GM12878 (cell line): ENCODE measurements around the gene GCDH. TPM values are rescaled to one million over a fixed set of nuclear protein-coding genes. Genes with fewer than 3 reads are reported as not detected.

Experiments used
- ATAC-seq: fragments of 200-7000 bp; cut with Tn5 transposase; 3 replicates; pipeline ENCODE4 v1.9.1; 2020; ENCODE audit warnings: mild to moderate bottlenecking, moderate library complexity
- BruUV-seq: library from RNA; stranded (reverse); fragments of 400-500 nt; replicated peaks from 2 replicates; lab custom pipeline; 2021; lab: Mats Ljungman, UMichigan
- CTCF ChIA-PET: fragments of 300-600 bp; sonication (Branson Sonifier 250); formaldehyde crosslinking; extraction: SDS; loops from one replicate; lab custom pipeline; 2021; ENCODE audit warnings: inconsistent platforms; lab: Yijun Ruan, JAX
- POLR2A ChIA-PET: fragments of 350-600 bp; formaldehyde crosslinking; extraction: SDS; loops from one replicate; lab custom pipeline; 2021; ENCODE audit warnings: inconsistent platforms; lab: Charles Lee
- RAD21 ChIA-PET: fragments of 300-600 bp; sonication (Branson Sonifier 250); formaldehyde crosslinking; loops from one replicate; lab custom pipeline; 2023; ENCODE audit warnings: antibody characterized with exemption; ENCODE audit not compliant: unreplicated experiment; lab: Charles Lee
- SMC1A ChIA-PET: fragments of 300-600 bp; sonication (Branson Sonifier 250); formaldehyde crosslinking; loops from one replicate; lab custom pipeline; 2023; ENCODE audit not compliant: unreplicated experiment, uncharacterized antibody; lab: Charles Lee
- DNase-seq: peaks from one replicate; pipeline ENCODE4 v3.0.0-alpha.2; 2011; ENCODE audit warnings: low read depth, low spot score
- FAIRE-seq: peaks from 3 replicates; lab custom pipeline; 2011; peaks lifted over from hg19 to GRCh38; lab: Jason Lieb, UNC
- H2AFZ ChIP-seq: 2 replicates; pipeline ENCODE4 v1.6.0; 2011; ENCODE audit warnings: low read depth, low read length, control low read depth; ENCODE audit not compliant: control insufficient read depth
- H3K27ac ChIP-seq: 2 replicates; pipeline ENCODE4 v1.5.1; 2011; ENCODE audit warnings: control low read depth; ENCODE audit not compliant: control insufficient read depth, insufficient read depth
- H3K27me3 ChIP-seq, 2 experiments: replicated peaks in 1 of 2; 2 replicates each; pipeline versions ENCODE4 v1.6.0 to v1.6.1; 2011; ENCODE audit warnings: low read length in 1 of 2; ENCODE audit not compliant: control insufficient read depth in 2 of 2, insufficient read depth in 2 of 2
- H3K36me3 ChIP-seq, 2 experiments: 2 replicates each; pipeline ENCODE4 v1.5.1; 2011; ENCODE audit warnings: low read length in 1 of 2; ENCODE audit not compliant: control insufficient read depth in 2 of 2, insufficient read depth in 2 of 2
- H3K4me1 ChIP-seq: 2 replicates; pipeline ENCODE4 v1.6.1; 2011; ENCODE audit warnings: mild to moderate bottlenecking, low read length, moderate library complexity, mixed read lengths; ENCODE audit not compliant: control insufficient read depth, insufficient read depth
- H3K4me2 ChIP-seq: 2 replicates; pipeline ENCODE4 v1.6.0; 2011; ENCODE audit warnings: control low read depth; ENCODE audit not compliant: control insufficient read depth, insufficient read depth
- H3K4me3 ChIP-seq: fragments of 200-600 bp; sonication (generic); 2 replicates; pipeline ENCODE4 v1.5.1; 2016
- H3K79me2 ChIP-seq: 2 replicates; pipeline ENCODE4 v1.6.0; 2011; ENCODE audit warnings: low read length; ENCODE audit not compliant: control insufficient read depth, insufficient read depth
- H3K9ac ChIP-seq: 2 replicates; pipeline ENCODE4 v1.8.0; 2011; ENCODE audit warnings: low read length, control low read depth, mixed read lengths; ENCODE audit not compliant: control insufficient read depth, insufficient read depth
- H3K9me3 ChIP-seq: replicated peaks from 3 replicates; pipeline ENCODE4 v1.5.1; 2011; ENCODE audit warnings: mild to moderate bottlenecking, low read length; ENCODE audit not compliant: control insufficient read depth, insufficient read depth
- H4K20me1 ChIP-seq: 2 replicates; pipeline ENCODE4 v1.6.0; 2011; ENCODE audit not compliant: control insufficient read depth, insufficient read depth
- ASH2L ChIP-seq: fragments of 300-600, 200-600 bp; sonication (generic); IDR thresholded peaks from 2 replicates; pipeline ENCODE4 v1.6.1; 2017; ENCODE audit warnings: low read depth, mild to moderate bottlenecking, borderline replicate concordance
- ATF2 ChIP-seq: IDR thresholded peaks from 2 replicates; pipeline ENCODE4 v1.6.1; 2012; ENCODE audit warnings: low read length, inconsistent platforms
- E4F1 ChIP-seq: fragments of 450-650 bp; IDR thresholded peaks from 2 replicates; pipeline ENCODE4 v1.6.1; 2018; ENCODE audit warnings: borderline replicate concordance, mild to moderate bottlenecking; ENCODE audit not compliant: partially characterized antibody
- ESRRA ChIP-seq: IDR thresholded peaks from 2 replicates; pipeline ENCODE4 v1.6.1; 2012; ENCODE audit warnings: mild to moderate bottlenecking, low read length, improper control_type of control experiment
- HSF1 ChIP-seq: fragments of 150-350 bp; IDR thresholded peaks from 2 replicates; pipeline ENCODE4 v1.6.1; 2014; ENCODE audit warnings: mild to moderate bottlenecking, low read depth, low read length
- IKZF2 ChIP-seq, 2 experiments: fragments of 450-650 bp; IDR thresholded peaks; 2 replicates each; pipeline ENCODE4 v1.6.1; 2017; ENCODE audit warnings: mild to moderate bottlenecking in 2 of 2, moderate library complexity in 2 of 2
- MAX ChIP-seq: IDR thresholded peaks from 2 replicates; pipeline ENCODE4 v1.6.1; 2012; ENCODE audit warnings: low read depth, low read length, improper control_type of control experiment
- MYB ChIP-seq: fragments of 150-350 bp; IDR thresholded peaks from 2 replicates; pipeline ENCODE4 v1.6.1; 2014; ENCODE audit warnings: mild to moderate bottlenecking, low read depth, low read length, borderline replicate concordance
- NFXL1 ChIP-seq: fragments of 450-650 bp; IDR thresholded peaks from 2 replicates; pipeline ENCODE4 v1.6.1; 2017; ENCODE audit warnings: antibody characterized with exemption, mild to moderate bottlenecking, borderline replicate concordance
- NR2C2 ChIP-seq: IDR thresholded peaks from 2 replicates; pipeline ENCODE4 v1.6.1; 2011; ENCODE audit warnings: borderline replicate concordance, low read depth; ENCODE audit not compliant: control insufficient read depth, insufficient read length
- RAD51 ChIP-seq: fragments of 450-650 bp; IDR thresholded peaks from 2 replicates; pipeline ENCODE4 v1.6.1; 2016; ENCODE audit warnings: moderate library complexity, mild to moderate bottlenecking, inconsistent platforms
- SPI1 ChIP-seq: IDR thresholded peaks from 2 replicates; pipeline ENCODE4 v1.6.1; 2011; ENCODE audit warnings: low read depth, mild to moderate bottlenecking, low read length, moderate library complexity, borderline replicate concordance; ENCODE audit not compliant: insufficient read depth
- SREBF2 ChIP-seq: IDR thresholded peaks from 2 replicates; pipeline ENCODE4 v1.6.1; 2012; ENCODE audit warnings: mild to moderate bottlenecking, low read length
- TCF3 ChIP-seq: IDR thresholded peaks from 2 replicates; pipeline ENCODE4 v1.6.1; 2012; ENCODE audit warnings: low read depth, mild to moderate bottlenecking, low read length, borderline replicate concordance; ENCODE audit not compliant: insufficient read depth
- ZNF207 ChIP-seq: fragments of 450-650 bp; IDR thresholded peaks from 2 replicates; pipeline ENCODE4 v1.6.1; 2014; ENCODE audit warnings: antibody characterized with exemption, mild to moderate bottlenecking, borderline replicate concordance
- ZNF622 ChIP-seq: fragments of 450-650 bp; IDR thresholded peaks from 2 replicates; pipeline ENCODE4 v1.6.1; 2017; ENCODE audit warnings: mild to moderate bottlenecking, inconsistent platforms
- WGBS: methylation state at CpG from one replicate; pipeline ENCODE4 v1.1.6; 2016; ENCODE audit warnings: low lambda C conversion rate; ENCODE audit not compliant: insufficient replicate concordance, insufficient coverage; ENCODE audit errors: missing lambda C conversion rate; 5-methylcytosine and 5-hydroxymethylcytosine counted together
- in situ Hi-C: fragments of 300-500 bp; cut with MboI; formaldehyde crosslinking; loops from 9 replicates; pipeline ENCODE4 v1.14.3; 2018; ENCODE audit warnings: mixed read lengths
- intact Hi-C: fragments of 100-400 bp; cut with micrococcal nuclease; formaldehyde crosslinking; loops from one replicate; pipeline ENCODE4 v1.14.2; 2022; ENCODE audit not compliant: unreplicated experiment
- polyA plus RNA-seq, 11 experiments: library from polyadenylated mRNA; depleted of rRNA in 4 of 11; unstranded in 6 of 11; stranded (reverse) in 5 of 11; fragments of >200 nt; fragmentation: Nextera tagmentation in 4 of 11; fragmentation: Illumina TruSeq in 1 of 11; extraction: Ambion mirVana in 4 of 11; extraction: Trizol in 1 of 11; gene quantifications; 1 replicate in 1 of 11; 2 replicates in 10 of 11; pipeline versions ENCODE4 v1.2.1 to v1.2.3, GENCODE V29; 2011 to 2016; ENCODE audit warnings: inconsistent platforms in 2 of 11, missing spikeins in 2 of 11, low read depth in 1 of 11
- total RNA-seq, 4 experiments: library from RNA; depleted of rRNA in 3 of 4; stranded (reverse); fragments of >200 nt in 3 of 4; fragmentation: Illumina TruSeq in 1 of 4; extraction: Trizol in 1 of 4; gene quantifications; 2 replicates each; pipeline versions ENCODE4 v1.2.1 to v1.2.3, GENCODE V29; 2013 to 2021

The GCDH gene
- total and polyA plus RNA-seq, 10 of the 15 experiments (the other 5 are each of a cell fraction or from before 2014, with no cell fraction given), result 4.2 to 69.4 (median 39.7) TPM

- 97% methylated on average over 71 of the region's 86 CpGs for WGBS
- no peak for DNase-seq
- TF ChIP-seq IKZF2 (IDR thresholded peaks at IDR 0.05) (no peak), TCF3 (no peak), ASH2L (no peak), NFXL1 (no peak), ZNF207 (no peak), HSF1 (no peak), MAX (no peak), SREBF2 (no peak), E4F1 (no peak), ZNF622 (no peak), ATF2 (no peak), RAD51 (no peak), SPI1 (no peak), MYB (no peak), ESRRA (no peak), NR2C2 (no peak)
Measured at GRCh38 chr19:12873891-12874745, 16.8 kb upstream of the GCDH start.

More at GRCh38 chr19:12873891-12874745, 16.8 kb upstream of the GCDH start:
- FAIRE-seq (no peak), ATAC-seq (no peak)
- ChIA-PET SMC1A (no interaction called here), CTCF (no interaction called here), RAD21 (no interaction called here), POLR2A (no interaction called here)
- no TSS peak for BruUV-seq
- Histone ChIP-seq H3K36me3 (peaks cover 0 to 4% of the 10 kb centered on the region in 2 experiments; a peak in 2 of 4 replicates), H3K27me3 (no peaks in the 10 kb centered on the region), H2AFZ (no peak overlapping the region), H3K4me3 (no peak overlapping the region), H3K27ac (no peak overlapping the region), H3K9me3 (no peaks in the 10 kb centered on the region; the same call in 2 of the 3 replicates), H3K4me1 (no peaks in the 10 kb centered on the region), H3K4me2 (no peak overlapping the region), H4K20me1 (no peaks in the 10 kb centered on the region), H3K79me2 (no peaks in the 10 kb centered on the region), H3K9ac (no peak overlapping the region)
- intact Hi-C loops (no loop called here), in situ Hi-C loops (no loop called here)
